ENCODE results near the gene BLOC1S5. TPM values are rescaled to one million over a fixed set of nuclear protein-coding genes. Genes with fewer than 3 reads are reported as not detected.
A peak's percentile ranks its signal among the peaks of the same experiment; 100 is the strongest.

Gene BLOC1S5
- total and polyA plus RNA-seq, 2 of the 13 experiments (the other 11 are each of a cell fraction or from before 2014, with no cell fraction given): 10.5 to 41.5 TPM

GRCh38 chr6:8087870-8088754 lies 23.9 kb upstream of the BLOC1S5 start (continued):
- TF ChIP-seq HNF1B (CRISPR knock-in tag; IDR thresholded peaks at IDR 0.05): no peak

- in situ Hi-C loops (cut with HindIII; ENCODE audit: extremely low pct_ligation_motif_present, low pct_unique_long_range_greater_than_20kb): no loop called here
- Histone ChIP-seq H3K4me2 (ENCODE audit: low read depth, low read length) (no peak overlapping the region), H3K4me1 (ENCODE audit: insufficient read depth, low read length) (peaks cover 46% of the 10 kb centered on the region), H3K4me3 (replicated peaks in 1 of 3; ENCODE audit: insufficient read depth in 1 of 3, low read depth in 2 of 3, low read length in 3 of 3) (no peak overlapping the region), H3K27me3 (ENCODE audit: control insufficient read depth in 1 of 2, insufficient read depth in 2 of 2, low read length in 2 of 2) (no peaks in the 10 kb centered on the region), H3K9me3 (ENCODE audit: low read length) (no peaks in the 10 kb centered on the region), H3K9ac (ENCODE audit: insufficient read depth, low read depth, low read length) (no peak overlapping the region), H2AFZ (ENCODE audit: low read length) (no peak overlapping the region), H4K20me1 (ENCODE audit: insufficient read depth, low read length) (no peaks in the 10 kb centered on the region), H3K36me3 (replicated peaks in 1 of 2; ENCODE audit: control insufficient read depth in 1 of 2, insufficient read depth in 2 of 2, low read length in 2 of 2) (peaks cover 23 to 50% of the 10 kb centered on the region in 2 experiments), H3K27ac (ENCODE audit: extremely low read length, insufficient read depth, low read length) (peak overlapping the region; percentile 85), H3K79me2 (ENCODE audit: insufficient read depth, low read length) (peaks cover 20% of the 10 kb centered on the region)
- DNase-seq (ENCODE audit: low spot score) (no peak), FAIRE-seq (no peak), ATAC-seq (no peak)
- 95% methylated on average over 9 of the region's 9 CpGs for WGBS (ENCODE audit: low lambda C conversion rate)
- no TSS peak for BruUV-seq (replicated peaks)
- ChIA-PET POLR2A (interaction anchor here (1.5 to 3.3 kb wide), 2 partner anchors 16 to 23 kb away, joined by 7 to 40 read pairs; partner anchors contain the start of genes BLOC1S5 and EEF1E1), CTCF (ENCODE audit: low intra/inter-chr PET ratio, low total read pairs) (no interaction called here)
- intact Hi-C loops (cut with micrococcal nuclease; ENCODE audit: unreplicated experiment): no loop called here
- no peak for TF ChIP-seq ZSCAN22 (CRISPR knock-in tag; IDR thresholded peaks at IDR 0.05)
- TF ChIP-seq TGIF2 (CRISPR knock-in tag; IDR thresholded peaks at IDR 0.05): no peak
- no peak for TF ChIP-seq LBX2 (CRISPR knock-in tag; IDR thresholded peaks at IDR 0.05; ENCODE audit: borderline replicate concordance)
- TF ChIP-seq ARID5B (CRISPR knock-in tag; IDR thresholded peaks at IDR 0.05): no peak
- no peak for TF ChIP-seq SMAD3 (CRISPR knock-in tag; IDR thresholded peaks at IDR 0.05)
- no peak for TF ChIP-seq KLF11 (CRISPR knock-in tag; IDR thresholded peaks at IDR 0.05)
- TF ChIP-seq ZSCAN25 (CRISPR knock-in tag; IDR thresholded peaks at IDR 0.05): no peak
- no peak for TF ChIP-seq ZKSCAN8 (CRISPR knock-in tag; IDR thresholded peaks at IDR 0.05; ENCODE audit: borderline replicate concordance)
- no peak for TF ChIP-seq ZNF878 (CRISPR knock-in tag; IDR thresholded peaks at IDR 0.05)
- TF ChIP-seq ZNF766 (CRISPR knock-in tag; IDR thresholded peaks at IDR 0.05; ENCODE audit: borderline replicate concordance): no peak
- TF ChIP-seq ZNF75D (CRISPR knock-in tag; IDR thresholded peaks at IDR 0.05; ENCODE audit: borderline replicate concordance): no peak
- no peak for TF ChIP-seq ZNF121 (CRISPR knock-in tag; IDR thresholded peaks at IDR 0.05)
- no peak for TF ChIP-seq HNRNPK (IDR thresholded peaks at IDR 0.05; ENCODE audit: low read depth, low read length, poor library complexity, severe bottlenecking)
- TF ChIP-seq DMAP1 (CRISPR knock-in tag; IDR thresholded peaks at IDR 0.05): no peak
Observed at GRCh38 chr6:8086755-8087306, 22.6 kb upstream of the BLOC1S5 start.
